H9 (cell line): ENCODE results near the gene C17orf107. TPM values are rescaled to one million over a fixed set of nuclear protein-coding genes. Genes with fewer than 3 reads are reported as not detected.

ENCODE experiments used
- DNase-seq: peaks from one replicate; pipeline ENCODE4 v3.0.0-alpha.2; 2017
- H2AFZ ChIP-seq: one replicate; pipeline ENCODE4 v1.6.1; 2013; ENCODE audit warnings: mild to moderate bottlenecking, low read length, control low read depth, moderate library complexity
- H2AK5ac ChIP-seq: 2 replicates; pipeline ENCODE4 v1.6.1; 2013; ENCODE audit warnings: low read length, control low read depth, mixed read lengths; ENCODE audit not compliant: insufficient read length
- H2BK120ac ChIP-seq: one replicate; pipeline ENCODE4 v1.6.1; 2013; ENCODE audit warnings: low read depth, mild to moderate bottlenecking, low read length, control low read depth, inconsistent platforms; ENCODE audit not compliant: poor library complexity, severe bottlenecking
- H2BK12ac ChIP-seq: 2 replicates; pipeline ENCODE4 v1.6.1; 2013; ENCODE audit warnings: low read length, control low read depth, mixed read lengths, low read depth; ENCODE audit not compliant: insufficient read length
- H2BK15ac ChIP-seq: 2 replicates; pipeline ENCODE4 v1.6.1; 2013; ENCODE audit warnings: low read depth, low read length, control low read depth
- H2BK20ac ChIP-seq: one replicate; pipeline ENCODE4 v1.6.1; 2013; ENCODE audit warnings: low read depth, mild to moderate bottlenecking, low read length, control low read depth, inconsistent platforms; ENCODE audit not compliant: poor library complexity, severe bottlenecking
- H2BK5ac ChIP-seq: 2 replicates; pipeline ENCODE4 v1.6.1; 2013; ENCODE audit warnings: low read length, control low read depth, mixed read lengths; ENCODE audit not compliant: insufficient read length
- H3K14ac ChIP-seq: 2 replicates; pipeline ENCODE4 v1.6.1; 2013; ENCODE audit warnings: low read length, control low read depth; ENCODE audit not compliant: insufficient read depth
- H3K18ac ChIP-seq: 2 replicates; pipeline ENCODE4 v1.6.1; 2013; ENCODE audit warnings: low read depth, mild to moderate bottlenecking, mixed read lengths, low read length, control low read depth; ENCODE audit not compliant: insufficient read length
- H3K23ac ChIP-seq: 2 replicates; pipeline ENCODE4 v1.6.1; 2013; ENCODE audit warnings: low read length, control low read depth, mixed read lengths, low read depth; ENCODE audit not compliant: insufficient read length
- H3K23me2 ChIP-seq: 2 replicates; pipeline ENCODE4 v1.6.1; 2013; ENCODE audit warnings: low read depth, mild to moderate bottlenecking, mixed read lengths, low read length, control low read depth; ENCODE audit not compliant: insufficient read length, poor library complexity, severe bottlenecking
- H3K27ac ChIP-seq: 2 replicates; pipeline ENCODE4 v1.5.1; 2013; ENCODE audit warnings: low read length, control low read depth, mixed read lengths, low read depth; ENCODE audit not compliant: insufficient read length
- H3K27me3 ChIP-seq: 2 replicates; pipeline ENCODE4 v1.6.1; 2013; ENCODE audit warnings: low read length, control low read depth, inconsistent platforms; ENCODE audit not compliant: insufficient read depth
- H3K4ac ChIP-seq: 2 replicates; pipeline ENCODE4 v1.6.1; 2013; ENCODE audit warnings: low read depth, mild to moderate bottlenecking, control low read depth, inconsistent platforms, low read length, moderate library complexity
- H3K4me1 ChIP-seq: 2 replicates; pipeline ENCODE4 v1.6.1; 2013; ENCODE audit warnings: low read length, control low read depth, inconsistent platforms; ENCODE audit not compliant: insufficient read depth
- H3K4me2 ChIP-seq: 2 replicates; pipeline ENCODE4 v1.6.1; 2013; ENCODE audit warnings: low read length, control low read depth, mixed read lengths; ENCODE audit not compliant: insufficient read length, insufficient read depth
- H3K56ac ChIP-seq: 2 replicates; pipeline ENCODE4 v1.6.1; 2013; ENCODE audit warnings: low read depth, mild to moderate bottlenecking, mixed read lengths, low read length, control low read depth; ENCODE audit not compliant: insufficient read length
- H3K79me1 ChIP-seq: 2 replicates; pipeline ENCODE4 v1.6.1; 2013; ENCODE audit warnings: low read depth, mild to moderate bottlenecking, moderate library complexity, low read length, control low read depth, inconsistent platforms; ENCODE audit not compliant: insufficient read depth, poor library complexity, severe bottlenecking
- H3K79me2 ChIP-seq: 2 replicates; pipeline ENCODE4 v1.6.1; 2013; ENCODE audit warnings: low read length, control low read depth, inconsistent platforms; ENCODE audit not compliant: insufficient read depth
- H3K9ac ChIP-seq: 2 replicates; pipeline ENCODE4 v1.6.1; 2013; ENCODE audit warnings: low read length, control low read depth, mixed read lengths; ENCODE audit not compliant: insufficient read length; ENCODE audit errors: extremely low read depth
- H3K9me3 ChIP-seq: one replicate; pipeline ENCODE4 v1.6.1; 2013; ENCODE audit warnings: low read depth, low read length, inconsistent platforms; ENCODE audit not compliant: control insufficient read depth
- H3T11ph ChIP-seq: one replicate; pipeline ENCODE4 v1.6.1; 2013; ENCODE audit warnings: mild to moderate bottlenecking, low read length, control low read depth, inconsistent platforms
- H4K20me1 ChIP-seq: one replicate; pipeline ENCODE4 v1.6.1; 2013; ENCODE audit not compliant: control insufficient read depth, insufficient read length, insufficient read depth
- H4K5ac ChIP-seq: 2 replicates; pipeline ENCODE4 v1.6.1; 2013; ENCODE audit warnings: low read depth, mild to moderate bottlenecking, mixed read lengths, low read length, control low read depth; ENCODE audit not compliant: insufficient read length
- H4K8ac ChIP-seq: replicated peaks from 2 replicates; pipeline ENCODE4 v1.6.1; 2013; ENCODE audit warnings: low read length, control low read depth, mixed read lengths, low read depth; ENCODE audit not compliant: insufficient read length
- H4K91ac ChIP-seq: 2 replicates; pipeline ENCODE4 v1.6.1; 2013; ENCODE audit warnings: low read depth, mild to moderate bottlenecking, moderate library complexity, mixed read lengths, low read length, control low read depth; ENCODE audit not compliant: insufficient read length
- H3K27ac Mint-ChIP-seq, 3 experiments: 2 replicates in 2 of 3; 3 replicates in 1 of 3; pipeline ENCODE4 v1.8.0; 2020 to 2021; ENCODE audit warnings: mixed read lengths in 3 of 3, mild to moderate bottlenecking in 1 of 3, moderate library complexity in 1 of 3
- H3K27me3 Mint-ChIP-seq: 2 replicates; pipeline ENCODE4 v1.8.0; 2021; ENCODE audit warnings: low read depth, mild to moderate bottlenecking, moderate library complexity, mixed read lengths
- H3K36me3 Mint-ChIP-seq, 3 experiments: 2 replicates in 2 of 3; 3 replicates in 1 of 3; pipeline ENCODE4 v1.8.0; 2020 to 2021; ENCODE audit warnings: low read depth in 3 of 3, mixed read lengths in 3 of 3; ENCODE audit not compliant: insufficient read depth in 1 of 3
- H3K4me1 Mint-ChIP-seq, 2 experiments: 2 replicates each; pipeline ENCODE4 v1.8.0; 2020; ENCODE audit warnings: mixed read lengths in 2 of 2
- H3K4me3 Mint-ChIP-seq, 2 experiments: 2 replicates in 1 of 2; 3 replicates in 1 of 2; pipeline ENCODE4 v1.8.0; 2020 to 2021; ENCODE audit warnings: mild to moderate bottlenecking in 2 of 2, mixed read lengths in 2 of 2, moderate library complexity in 1 of 2
- H3K9me3 Mint-ChIP-seq, 2 experiments: 2 replicates in 1 of 2; 3 replicates in 1 of 2; pipeline ENCODE4 v1.8.0; 2020; ENCODE audit warnings: mild to moderate bottlenecking in 2 of 2, mixed read lengths in 2 of 2, moderate library complexity in 1 of 2
- CTCF ChIP-seq: fragments of 200-600 bp; sonication (generic); conservative IDR thresholded peaks from 3 replicates; pipeline ENCODE4 v1.8.0; 2021; ENCODE audit warnings: antibody characterized with exemption, mild to moderate bottlenecking
- WGBS: extraction: QIAGEN DNeasy Blood & Tissue Kit; methylation state at CpG from one replicate; pipeline ENCODE4 v1.1.7; 2013; ENCODE audit warnings: missing lambda C conversion rate, low lambda C conversion rate, mixed read lengths; ENCODE audit not compliant: insufficient read length; ENCODE audit errors: extremely low coverage; 5-methylcytosine and 5-hydroxymethylcytosine counted together
- total RNA-seq: library from RNA; stranded (reverse); gene quantifications from 2 replicates; pipeline ENCODE4 v1.2.1, GENCODE V29; 2021

The C17orf107 gene
- total RNA-seq, 1 experiment from 2014 or later = 4.4 TPM

- Histone ChIP-seq H3K9me3 (no peaks in the 10 kb centered on the region), H2AFZ (no peak overlapping the region), H3K4ac (no peak overlapping the region), H3K18ac (no peak overlapping the region), H2BK120ac (no peak overlapping the region), H2BK20ac (no peak overlapping the region), H3K79me1 (no peaks in the 10 kb centered on the region), H3K27ac (no peak overlapping the region), H3K9ac (no peak overlapping the region), H3T11ph (no peak overlapping the region), H3K23ac (no peak overlapping the region), H3K27me3 (no peaks in the 10 kb centered on the region), H2AK5ac (no peak overlapping the region), H3K79me2 (no peaks in the 10 kb centered on the region), H3K23me2 (no peaks in the 10 kb centered on the region), H3K14ac (no peak overlapping the region), H3K4me2 (no peak overlapping the region), H4K91ac (no peak overlapping the region), H2BK5ac (no peak overlapping the region), H4K8ac (no peak overlapping the region), H4K20me1 (no peaks in the 10 kb centered on the region), H2BK15ac (no peak overlapping the region), H4K5ac (no peak overlapping the region), H2BK12ac (no peak overlapping the region), H3K56ac (no peak overlapping the region), H3K4me1 (no peaks in the 10 kb centered on the region)
- Mint-ChIP-seq H3K36me3 (peaks cover 8 to 53% (median 51%) of the 10 kb centered on the region in 3 experiments; a peak in 6 of 7 replicates), H3K27me3 (no peaks in the 10 kb centered on the region), H3K4me3 (no peak overlapping the region), H3K4me1 (peaks cover 0 to 17% of the 10 kb centered on the region in 2 experiments; a peak in 3 of 4 replicates), H3K27ac (no peak overlapping the region; a peak in 1 of 7 replicates), H3K9me3 (no peaks in the 10 kb centered on the region)
- WGBS = no CpG with 5 or more reads among the region's 31 CpGs
- DNase-seq = no peak
- TF ChIP-seq CTCF = no peak
These were observed 5.4 kb upstream of the C17orf107 start for GRCh38 chr17:4893721-4894560.
